CD4-positive, alpha-beta T cell treated with Interleukin-6 for 4 hours (primary cell): ENCODE results near the gene SPON1.
A peak's percentile ranks its signal among the peaks of the same experiment; 100 is the strongest.

ENCODE experiments used
- DNase-seq: peaks from one replicate; pipeline ENCODE4 v3.0.0-alpha.2; 2020; ENCODE audit warnings: mixed read lengths

SPON1 gene

DNA sequence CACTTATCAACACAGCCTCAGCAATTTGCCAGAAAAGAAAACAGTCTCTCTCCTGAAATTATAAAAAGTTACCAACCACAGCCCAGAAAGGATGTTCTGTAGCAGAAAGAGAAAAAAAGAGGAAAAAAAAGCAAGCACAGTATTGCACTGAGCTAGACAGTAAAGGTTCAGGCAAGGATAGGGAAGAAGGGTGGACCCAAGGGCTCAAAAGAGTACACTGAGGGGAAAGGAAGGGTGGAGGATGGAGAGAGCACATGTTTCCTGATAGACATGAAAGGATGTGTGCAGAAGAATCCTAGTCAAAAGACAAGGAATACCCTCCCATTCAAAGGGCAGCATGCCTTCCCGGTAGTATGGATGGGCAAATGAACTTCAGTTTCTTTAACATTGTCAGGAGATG, 337.4 kb downstream of the SPON1 start:
- no peak for DNase-seq

DNA sequence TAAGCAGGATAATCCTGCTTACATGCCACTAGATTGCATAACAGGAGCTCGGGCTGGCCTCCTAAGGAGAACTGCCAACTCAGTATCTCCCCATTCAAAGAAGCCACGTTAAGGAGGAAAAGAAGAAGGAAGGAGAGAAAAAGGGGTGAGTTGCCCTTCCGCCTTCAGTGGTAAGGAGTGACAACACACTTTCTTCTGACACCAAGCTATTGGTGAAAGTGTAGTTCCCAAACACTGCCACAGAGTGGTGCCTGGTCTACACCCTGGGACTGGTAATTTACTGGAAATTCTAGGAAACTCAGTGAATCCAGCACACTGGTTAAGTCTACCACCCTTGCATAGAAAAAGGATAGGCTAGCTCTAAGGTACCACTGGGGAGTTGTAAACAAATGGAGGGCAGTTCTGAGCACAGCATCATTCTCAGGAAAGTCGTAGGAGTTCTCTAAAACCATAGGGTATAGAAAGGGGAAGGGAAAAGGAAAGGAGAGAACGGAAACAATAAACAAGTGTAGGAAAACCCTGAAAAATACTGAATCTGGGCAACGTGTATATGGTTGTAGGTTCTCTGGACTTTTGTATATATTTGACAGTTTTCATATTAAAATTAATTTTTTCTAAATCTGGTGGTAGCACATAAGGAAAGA, 338.3 kb downstream of the SPON1 start:
- DNase-seq = peak; percentile 56

DNA sequence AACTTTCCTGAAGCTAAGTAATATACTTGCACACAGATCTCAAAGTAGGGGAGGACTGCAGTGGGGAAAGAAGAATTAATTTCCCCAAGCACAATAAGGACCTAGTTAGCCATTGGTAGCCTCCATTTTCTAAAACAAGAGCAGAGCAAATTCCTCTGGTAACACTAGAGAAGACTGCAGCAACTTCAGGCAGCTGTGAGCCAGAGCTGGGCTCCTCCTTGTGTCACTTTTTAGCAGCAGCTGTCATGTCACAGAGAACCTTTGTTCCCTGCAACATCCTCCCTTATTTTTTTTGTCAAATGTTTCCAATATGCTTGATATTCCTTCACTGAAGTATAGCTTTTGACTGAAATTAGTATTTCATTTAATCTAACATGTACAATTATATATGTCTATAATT, 342.1 kb downstream of the SPON1 start:
- DNase-seq = no peak

DNA sequence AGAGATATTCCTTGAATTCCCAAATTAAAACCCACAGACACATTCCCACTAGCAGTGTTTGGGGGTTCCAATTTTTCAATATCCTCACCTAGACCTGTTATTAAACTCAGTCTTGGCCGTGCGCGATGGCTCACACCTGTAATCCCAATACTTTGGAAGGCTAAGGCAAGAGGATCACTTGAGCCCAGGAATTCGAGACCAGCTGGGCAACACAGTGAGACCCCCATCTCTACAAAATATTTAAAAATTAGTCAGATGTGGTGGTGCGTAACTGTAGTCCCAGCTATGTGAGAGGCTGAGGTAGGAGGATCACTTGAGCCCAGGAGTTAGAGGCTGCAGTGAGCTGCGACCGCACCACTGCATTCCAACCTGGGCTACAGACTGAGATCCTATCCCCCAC, 343.1 kb downstream of the SPON1 start:
- DNase-seq = no peak

DNA sequence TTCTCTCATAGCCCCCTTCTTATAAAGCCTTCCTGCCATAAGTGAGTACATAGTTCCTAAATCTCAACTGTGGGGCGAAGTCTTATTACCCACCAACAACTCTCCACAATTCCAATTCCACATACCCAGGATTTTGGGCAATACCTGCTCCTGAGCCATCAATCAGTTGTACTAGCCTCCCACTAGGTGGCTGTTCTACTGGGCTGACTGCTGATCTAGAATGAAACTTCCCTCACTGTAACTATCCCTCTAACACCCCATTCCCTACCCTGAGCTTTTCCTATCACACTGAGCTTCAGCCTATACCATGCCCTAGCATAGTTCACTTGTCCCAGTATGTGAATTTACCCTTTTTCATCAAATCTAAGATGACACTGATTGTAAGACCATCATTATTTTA, 344.0 kb downstream of the SPON1 start:
- no peak for DNase-seq

DNA sequence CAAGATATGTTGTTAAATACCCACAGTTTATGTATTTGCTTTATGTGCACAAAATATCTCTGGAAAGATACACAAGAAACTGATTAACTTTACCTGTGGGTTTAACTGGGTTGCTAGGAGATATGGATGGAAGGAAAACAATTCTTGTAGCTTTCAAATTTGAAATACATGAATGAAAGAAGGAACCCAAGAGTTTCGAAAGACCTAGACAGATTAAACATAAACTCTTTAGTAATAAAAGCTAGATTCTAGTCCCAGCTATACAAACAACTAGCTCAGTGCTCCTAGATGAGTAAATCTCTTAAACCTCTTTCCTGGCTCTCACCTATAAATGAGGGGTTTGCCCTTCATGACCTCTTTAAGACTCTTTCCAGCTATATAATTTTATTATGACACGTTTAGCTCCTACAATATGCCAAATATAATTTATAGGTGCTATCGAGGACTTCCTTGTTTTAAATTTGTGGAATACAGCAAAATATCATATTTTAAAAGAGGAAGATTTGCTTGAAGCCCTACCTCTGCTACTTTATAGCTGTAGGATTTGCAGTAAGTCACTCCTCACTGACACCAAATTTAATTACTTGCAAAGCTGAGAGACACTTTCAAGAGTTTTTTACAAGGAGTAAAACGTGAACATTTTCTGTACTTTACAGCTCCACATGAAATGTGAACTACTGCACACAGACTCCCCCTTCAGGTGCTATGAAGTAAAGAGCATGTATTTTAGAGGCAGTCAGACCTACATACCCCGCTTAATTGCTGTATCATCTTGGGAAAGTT, 345.8 kb downstream of the SPON1 start:
- DNase-seq = peak; percentile 3

DNA sequence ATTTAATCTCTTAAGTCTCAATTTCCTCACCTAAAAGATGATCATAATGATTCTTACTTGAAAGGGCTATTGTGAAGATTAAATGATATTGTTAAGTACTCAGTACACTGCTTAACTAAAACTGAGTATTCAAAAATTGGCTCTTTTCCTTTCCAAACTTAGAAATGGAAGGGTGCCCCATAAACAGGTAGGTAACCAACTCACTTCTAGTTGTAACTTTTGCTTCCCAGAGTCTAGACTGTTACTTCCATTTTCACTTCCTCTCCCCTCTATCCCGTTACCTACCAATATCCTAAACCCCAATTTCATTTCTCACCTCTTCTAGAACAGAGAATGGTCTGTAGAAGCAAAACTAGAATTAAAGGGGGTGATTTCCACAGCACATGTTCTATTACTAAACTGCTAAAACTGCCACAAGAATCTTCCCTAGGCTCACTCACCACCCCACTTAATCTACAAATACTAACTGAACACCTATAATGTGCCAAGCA, 346.4 kb downstream of the SPON1 start:
- no peak for DNase-seq

DNA sequence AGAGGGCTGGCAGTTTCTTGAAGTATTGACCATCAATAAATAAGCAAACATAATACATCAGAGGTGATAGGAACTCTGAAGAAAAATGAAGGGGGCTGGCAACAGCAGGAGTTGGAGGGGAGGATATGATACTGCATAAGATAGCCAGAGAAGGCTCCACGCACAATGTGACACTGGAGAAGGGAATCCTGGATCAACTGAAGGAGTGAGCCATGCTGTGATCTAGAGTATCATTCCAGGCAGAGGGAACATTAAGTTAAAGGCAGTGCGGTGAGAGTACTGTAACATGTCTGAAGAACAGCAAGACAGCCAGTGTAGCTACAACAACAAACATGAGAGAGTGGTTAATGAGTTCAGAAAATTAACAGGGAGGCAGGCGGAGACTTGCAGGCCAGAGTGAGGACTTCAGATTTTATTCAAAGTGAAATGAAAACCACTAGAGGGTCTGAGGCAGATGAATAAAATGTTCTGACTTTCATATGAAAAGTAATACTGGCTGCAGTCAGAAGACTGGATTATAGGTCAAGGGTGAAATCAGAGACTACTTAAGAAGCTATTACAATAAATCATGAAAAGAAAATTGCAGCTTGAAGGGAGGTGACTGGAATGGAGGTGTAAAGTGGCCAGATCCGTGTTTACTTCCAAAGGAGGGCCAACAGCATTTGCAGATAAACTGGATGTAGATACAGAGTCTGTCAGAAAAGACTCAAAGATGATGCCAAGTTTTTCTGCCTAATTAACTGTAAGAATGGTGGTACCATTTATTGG, 347.1 kb downstream of the SPON1 start:
- no peak for DNase-seq

DNA sequence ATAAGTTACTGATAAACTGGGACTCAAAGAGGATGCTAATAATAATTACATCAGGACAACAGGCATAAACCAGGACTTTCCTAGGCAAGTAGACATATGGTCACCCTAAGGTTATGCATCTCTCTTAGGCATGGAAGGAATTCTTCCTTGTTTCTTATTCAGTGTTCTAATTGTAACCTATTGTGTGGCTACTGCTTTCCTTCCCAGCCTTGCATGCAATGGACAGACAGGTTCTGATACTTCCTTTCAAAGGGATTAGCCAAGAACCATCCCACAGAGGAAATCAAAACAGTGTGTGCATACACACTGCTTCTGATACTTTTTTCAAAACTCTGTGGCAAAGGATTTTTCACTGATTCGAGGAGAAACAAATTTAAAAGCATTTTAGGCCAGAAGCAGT, 348.2 kb downstream of the SPON1 start:
- DNase-seq = no peak

DNA sequence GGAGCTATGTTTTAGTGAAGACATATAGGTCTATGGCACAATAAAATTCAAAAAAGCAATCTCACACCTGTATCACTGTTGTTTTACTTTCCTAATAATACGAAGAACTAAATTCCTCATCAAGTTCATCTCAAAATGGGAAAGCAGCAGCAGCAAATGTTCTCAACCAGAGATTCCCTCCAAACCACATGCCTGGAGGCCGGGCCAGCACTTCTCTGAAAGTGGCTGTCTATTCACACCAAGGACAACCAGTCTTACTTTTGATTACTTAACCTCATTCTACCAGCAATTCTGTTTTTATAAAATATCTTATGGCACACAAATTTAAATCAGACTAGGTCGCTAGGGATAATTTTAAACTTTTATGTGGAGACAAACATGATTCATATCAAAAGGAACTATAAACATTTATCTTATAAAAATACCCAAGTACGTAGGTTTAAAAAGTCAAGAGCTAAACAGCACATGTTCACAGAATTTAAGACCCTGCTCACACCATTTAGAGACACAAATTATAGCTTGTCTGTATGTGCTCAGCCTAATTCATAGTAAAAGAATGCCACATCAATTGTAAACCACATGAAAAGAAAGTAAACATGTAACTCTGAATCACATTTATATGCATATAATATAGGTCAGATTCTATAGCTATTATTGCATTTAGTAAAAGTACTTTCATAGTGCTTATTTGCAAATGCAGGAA, 350.4 kb downstream of the SPON1 start:
- DNase-seq = no peak

DNA sequence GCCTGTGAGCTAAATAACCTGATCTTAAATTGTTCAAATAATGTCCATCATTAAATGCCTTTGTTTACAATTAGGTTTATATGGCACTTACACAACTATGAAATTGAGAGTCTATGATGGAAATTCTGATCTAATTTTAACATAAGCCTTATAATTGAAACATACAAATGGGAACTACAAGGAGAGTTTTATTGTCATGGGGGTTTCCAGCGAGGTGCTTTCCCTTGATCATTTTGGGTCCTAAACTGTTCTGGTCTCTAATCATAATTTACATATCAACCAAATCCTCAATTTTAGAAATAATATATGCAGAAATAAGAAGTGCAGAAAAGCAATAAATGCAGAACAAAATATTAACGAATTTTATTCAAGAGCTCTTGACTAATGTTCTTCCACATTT, 351.6 kb downstream of the SPON1 start:
- DNase-seq = no peak

DNA sequence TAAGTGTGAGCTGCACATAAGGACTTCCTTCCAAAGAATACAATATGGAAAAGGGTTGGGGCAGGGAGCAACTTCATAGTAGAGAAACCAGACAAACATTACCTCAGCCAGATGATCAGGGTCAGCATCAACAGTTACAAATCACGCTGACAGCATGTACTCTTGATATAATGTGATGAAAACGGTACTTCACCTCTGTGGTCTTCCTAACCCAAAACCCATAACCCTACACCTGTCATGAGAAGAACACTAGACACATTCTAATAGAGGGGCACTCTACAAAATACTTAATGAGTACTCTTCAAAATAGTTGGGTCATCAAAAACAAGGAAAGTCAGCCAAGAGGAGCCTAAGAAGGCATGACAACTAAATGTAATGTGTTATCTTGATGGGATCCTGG, 352.6 kb downstream of the SPON1 start:
- DNase-seq = no peak
